ENCODE results near the gene JMJD4.

Gene JMJD4

GRCh38 chr1:227728059-227728891, 6.8 kb downstream of the JMJD4 start:
- Histone ChIP-seq H2AK5ac (ENCODE audit: low read length) (no peak overlapping the region), H2BK120ac (ENCODE audit: low read depth, low read length) (no peak overlapping the region), H2BK5ac (ENCODE audit: low read length) (no peak overlapping the region), H3K4me3 (ENCODE audit: low read length) (peak overlapping the region; percentile 67), H3K56ac (ENCODE audit: low read length) (peak overlapping the region; percentile 87), H4K8ac (ENCODE audit: low read depth, low read length) (no peak overlapping the region), H4K5ac (ENCODE audit: low read length) (no peak overlapping the region), H3K36me3 (ENCODE audit: control insufficient read depth, insufficient read depth, low read length) (peaks cover 4% of the 10 kb centered on the region), H3K79me2 (ENCODE audit: control insufficient read depth, insufficient read depth, low read length) (no peaks in the 10 kb centered on the region), H3K4ac (ENCODE audit: low read depth, low read length) (no peak overlapping the region), H3K79me1 (ENCODE audit: low read length) (peaks cover 2% of the 10 kb centered on the region), H3K27me3 (ENCODE audit: insufficient read depth, low read length, poor library complexity) (no peaks in the 10 kb centered on the region), H3K23ac (ENCODE audit: low read length) (no peak overlapping the region), H2BK15ac (replicated peaks; ENCODE audit: low read depth) (no peak overlapping the region), H3K27ac (ENCODE audit: low read depth, low read length) (no peak overlapping the region), H3K9ac (ENCODE audit: low read length) (peak overlapping the region; percentile 80), H3K4me1 (ENCODE audit: control insufficient read depth, low read depth, low read length) (peaks cover 3% of the 10 kb centered on the region), H3K18ac (ENCODE audit: low read length) (peak overlapping the region; percentile 15), H3K4me2 (ENCODE audit: low read length) (peak overlapping the region; percentile 74)
- peak; percentile 83 for DNase-seq
- WGBS (ENCODE audit: extremely low coverage, insufficient coverage, low lambda C conversion rate) = no CpG with 5 or more reads among the region's 51 CpGs

GRCh38 chr1:227726924-227727599, 8.0 kb downstream of the JMJD4 start:
- H3K4ac ChIP-seq (ENCODE audit: low read depth, low read length) = no peak overlapping the region
- H3K56ac ChIP-seq (ENCODE audit: low read length) = no peak overlapping the region
- no CpG with 5 or more reads among the region's 6 CpGs for WGBS (ENCODE audit: extremely low coverage, insufficient coverage, low lambda C conversion rate)
- H2BK5ac ChIP-seq (ENCODE audit: low read length) = no peak overlapping the region
- no peaks in the 10 kb centered on the region for H3K79me1 ChIP-seq (ENCODE audit: low read length)
- no peaks in the 10 kb centered on the region for H3K27me3 ChIP-seq (ENCODE audit: insufficient read depth, low read length, poor library complexity)
- no peak overlapping the region for H3K23ac ChIP-seq (ENCODE audit: low read length)
- H3K27ac ChIP-seq (ENCODE audit: low read depth, low read length) = no peak overlapping the region
- H4K5ac ChIP-seq (ENCODE audit: low read length) = no peak overlapping the region
- no peak overlapping the region for H4K8ac ChIP-seq (ENCODE audit: low read depth, low read length)
- no peak overlapping the region for H3K4me3 ChIP-seq (ENCODE audit: low read length)
- H3K36me3 ChIP-seq (ENCODE audit: control insufficient read depth, insufficient read depth, low read length) = no peaks in the 10 kb centered on the region
- H2BK120ac ChIP-seq (ENCODE audit: low read depth, low read length) = no peak overlapping the region
- H3K79me2 ChIP-seq (ENCODE audit: control insufficient read depth, insufficient read depth, low read length) = no peaks in the 10 kb centered on the region
- H3K18ac ChIP-seq (ENCODE audit: low read length) = no peak overlapping the region
- H2BK15ac ChIP-seq (replicated peaks; ENCODE audit: low read depth) = no peak overlapping the region
- no peak overlapping the region for H3K9ac ChIP-seq (ENCODE audit: low read length)
- no peak overlapping the region for H3K4me2 ChIP-seq (ENCODE audit: low read length)
- peaks cover 3% of the 10 kb centered on the region for H3K4me1 ChIP-seq (ENCODE audit: control insufficient read depth, low read depth, low read length)
- no peak for DNase-seq
- no peak overlapping the region for H2AK5ac ChIP-seq (ENCODE audit: low read length)

DNA sequence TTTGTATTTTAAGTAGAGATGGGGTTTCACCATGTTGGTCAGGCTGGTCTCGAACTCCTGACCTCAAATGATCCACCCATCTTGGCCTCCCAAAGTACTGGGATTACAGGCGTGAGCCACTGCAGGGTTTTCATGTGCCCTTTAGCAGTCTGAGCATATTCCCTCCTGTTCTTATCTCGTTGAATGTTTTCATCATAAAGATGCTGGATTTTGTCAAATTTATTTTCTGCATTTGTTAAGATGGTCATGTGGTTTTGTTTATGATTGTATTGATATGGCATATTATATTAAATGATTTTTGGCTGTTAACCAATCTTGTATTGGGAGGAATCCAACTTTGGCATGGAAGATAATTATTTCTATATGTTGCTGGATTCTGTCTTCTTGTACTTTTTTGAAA, 8.8 kb downstream of the JMJD4 start:
- no peak overlapping the region for H2BK120ac ChIP-seq (ENCODE audit: low read depth, low read length)
- H3K4me2 ChIP-seq (ENCODE audit: low read length) = no peak overlapping the region
- no peak overlapping the region for H4K8ac ChIP-seq (ENCODE audit: low read depth, low read length)
- H4K5ac ChIP-seq (ENCODE audit: low read length) = no peak overlapping the region
- H3K27me3 ChIP-seq (ENCODE audit: insufficient read depth, low read length, poor library complexity) = no peaks in the 10 kb centered on the region
- no peak for DNase-seq
- H3K79me1 ChIP-seq (ENCODE audit: low read length) = no peaks in the 10 kb centered on the region
- H2AK5ac ChIP-seq (ENCODE audit: low read length) = no peak overlapping the region
- H3K27ac ChIP-seq (ENCODE audit: low read depth, low read length) = no peak overlapping the region
- H3K56ac ChIP-seq (ENCODE audit: low read length) = no peak overlapping the region
- no peak overlapping the region for H3K9ac ChIP-seq (ENCODE audit: low read length)
- H3K36me3 ChIP-seq (ENCODE audit: control insufficient read depth, insufficient read depth, low read length) = no peaks in the 10 kb centered on the region
- H2BK5ac ChIP-seq (ENCODE audit: low read length) = no peak overlapping the region
- H3K4me3 ChIP-seq (ENCODE audit: low read length) = no peak overlapping the region
- no peak overlapping the region for H3K4ac ChIP-seq (ENCODE audit: low read depth, low read length)
- H3K18ac ChIP-seq (ENCODE audit: low read length) = no peak overlapping the region
- WGBS (ENCODE audit: extremely low coverage, insufficient coverage, low lambda C conversion rate) = no CpG with 5 or more reads among the region's 3 CpGs
- H3K23ac ChIP-seq (ENCODE audit: low read length) = no peak overlapping the region
- peaks cover 3% of the 10 kb centered on the region for H3K4me1 ChIP-seq (ENCODE audit: control insufficient read depth, low read depth, low read length)
- H2BK15ac ChIP-seq (replicated peaks; ENCODE audit: low read depth) = no peak overlapping the region
- no peaks in the 10 kb centered on the region for H3K79me2 ChIP-seq (ENCODE audit: control insufficient read depth, insufficient read depth, low read length)

GRCh38 chr1:227725046-227725445, 10.1 kb downstream of the JMJD4 start:
- H3K4me2 ChIP-seq (ENCODE audit: low read length) = no peak overlapping the region
- H4K8ac ChIP-seq (ENCODE audit: low read depth, low read length) = no peak overlapping the region
- no peaks in the 10 kb centered on the region for H3K27me3 ChIP-seq (ENCODE audit: insufficient read depth, low read length, poor library complexity)
- H3K27ac ChIP-seq (ENCODE audit: low read depth, low read length) = no peak overlapping the region
- H3K56ac ChIP-seq (ENCODE audit: low read length) = no peak overlapping the region
- H2BK120ac ChIP-seq (ENCODE audit: low read depth, low read length) = no peak overlapping the region
- H3K4me1 ChIP-seq (ENCODE audit: control insufficient read depth, low read depth, low read length) = peaks cover 3% of the 10 kb centered on the region
- H3K4me3 ChIP-seq (ENCODE audit: low read length) = no peak overlapping the region
- no peak overlapping the region for H3K18ac ChIP-seq (ENCODE audit: low read length)
- H3K4ac ChIP-seq (ENCODE audit: low read depth, low read length) = no peak overlapping the region
- no peaks in the 10 kb centered on the region for H3K79me1 ChIP-seq (ENCODE audit: low read length)
- H3K36me3 ChIP-seq (ENCODE audit: control insufficient read depth, insufficient read depth, low read length) = no peaks in the 10 kb centered on the region
- H3K23ac ChIP-seq (ENCODE audit: low read length) = no peak overlapping the region
- no peak overlapping the region for H2BK15ac ChIP-seq (replicated peaks; ENCODE audit: low read depth)
- H2BK5ac ChIP-seq (ENCODE audit: low read length) = no peak overlapping the region
- no CpG with 5 or more reads among the region's 2 CpGs for WGBS (ENCODE audit: extremely low coverage, insufficient coverage, low lambda C conversion rate)
- no peak for DNase-seq
- no peaks in the 10 kb centered on the region for H3K79me2 ChIP-seq (ENCODE audit: control insufficient read depth, insufficient read depth, low read length)
- H2AK5ac ChIP-seq (ENCODE audit: low read length) = no peak overlapping the region
- no peak overlapping the region for H3K9ac ChIP-seq (ENCODE audit: low read length)
- no peak overlapping the region for H4K5ac ChIP-seq (ENCODE audit: low read length)

GRCh38 chr1:227723474-227723873, 11.6 kb downstream of the JMJD4 start:
- Histone ChIP-seq H4K5ac (ENCODE audit: low read length) (no peak overlapping the region), H3K79me2 (ENCODE audit: control insufficient read depth, insufficient read depth, low read length) (no peaks in the 10 kb centered on the region), H2BK5ac (ENCODE audit: low read length) (no peak overlapping the region), H3K9ac (ENCODE audit: low read length) (no peak overlapping the region), H3K4me3 (ENCODE audit: low read length) (no peak overlapping the region), H3K4me2 (ENCODE audit: low read length) (no peak overlapping the region), H4K8ac (ENCODE audit: low read depth, low read length) (no peak overlapping the region), H3K23ac (ENCODE audit: low read length) (no peak overlapping the region), H3K79me1 (ENCODE audit: low read length) (no peaks in the 10 kb centered on the region), H3K27ac (ENCODE audit: low read depth, low read length) (no peak overlapping the region), H2BK120ac (ENCODE audit: low read depth, low read length) (no peak overlapping the region), H3K27me3 (ENCODE audit: insufficient read depth, low read length, poor library complexity) (no peaks in the 10 kb centered on the region), H3K36me3 (ENCODE audit: control insufficient read depth, insufficient read depth, low read length) (no peaks in the 10 kb centered on the region), H3K4me1 (ENCODE audit: control insufficient read depth, low read depth, low read length) (no peaks in the 10 kb centered on the region), H2BK15ac (replicated peaks; ENCODE audit: low read depth) (no peak overlapping the region), H3K4ac (ENCODE audit: low read depth, low read length) (no peak overlapping the region), H3K18ac (ENCODE audit: low read length) (no peak overlapping the region), H2AK5ac (ENCODE audit: low read length) (no peak overlapping the region), H3K56ac (ENCODE audit: low read length) (no peak overlapping the region)
- no CpG with 5 or more reads among the region's 1 CpG for WGBS (ENCODE audit: extremely low coverage, insufficient coverage, low lambda C conversion rate)
- DNase-seq = no peak

All from mesendoderm (in vitro differentiated cells).